Prostate gland (tissue), 2 donors: Measurements from ENCODE around the gene THBS1. TPM values are rescaled to one million over a fixed set of nuclear protein-coding genes. Genes with fewer than 3 reads are reported as not detected.

Source experiments
- DNase-seq: peaks from one replicate; pipeline ENCODE4 v3.0.0-alpha.2; 2019; ENCODE audit warnings: low spot score
- H3K27ac ChIP-seq, 2 donors: fragments of 200-600 bp; sonication (generic); 2 replicates each; pipeline ENCODE4 v1.5.1; 2017 to 2019
- H3K27me3 ChIP-seq: fragments of 200-600 bp; sonication (generic); replicated peaks from 2 replicates; pipeline ENCODE4 v1.5.1; 2019; ENCODE audit not compliant: insufficient read depth
- H3K36me3 ChIP-seq, 2 donors: fragments of 200-600 bp; sonication (generic); 1 replicate in 1 of 2; 2 replicates in 1 of 2; pipeline versions ENCODE4 v1.5.1 to v1.8.1; 2017 to 2019
- H3K4me1 ChIP-seq: fragments of 200-600 bp; sonication (generic); replicated peaks from 2 replicates; pipeline ENCODE4 v1.5.1; 2019
- H3K4me3 ChIP-seq, 2 donors: fragments of 200-600 bp; sonication (generic); 2 replicates each; pipeline ENCODE4 v1.5.1; 2017 to 2019
- H3K9me3 ChIP-seq: fragments of 200-600 bp; sonication (generic); 2 replicates; pipeline ENCODE4 v1.5.1; 2017
- CTCF ChIP-seq, 4 experiments: fragments of 200-600 bp in 2 of 4; fragments of 450-650 bp in 2 of 4; sonication (generic) in 2 of 4; IDR thresholded peaks; 1 replicate in 3 of 4; 2 replicates in 1 of 4; pipeline ENCODE4 v1.5.1; 2016 to 2019; ENCODE audit warnings: antibody characterized with exemption in 4 of 4, mild to moderate bottlenecking in 2 of 4, moderate library complexity in 2 of 4
- POLR2A ChIP-seq: fragments of 450-650 bp; IDR thresholded peaks from one replicate; pipeline ENCODE4 v1.6.1; 2016; ENCODE audit warnings: antibody characterized with exemption, mild to moderate bottlenecking
- POLR2AphosphoS5 ChIP-seq: sonication (generic); formaldehyde crosslinking; IDR thresholded peaks from one replicate; pipeline ENCODE4 v1.6.1; 2017; ENCODE audit warnings: antibody characterized with exemption
- WGBS: methylation state at CpG from one replicate; pipeline ENCODE4 v1.1.5; 2018; 5-methylcytosine and 5-hydroxymethylcytosine counted together
- intact Hi-C: fragments of 100-400 bp; cut with DNase I; formaldehyde crosslinking; loops from one replicate; pipeline ENCODE4 v1.14.2; 2022
- total RNA-seq, 2 donors: library from RNA; depleted of rRNA; stranded (reverse); fragments of >200 nt; gene quantifications; one replicate each; pipeline ENCODE4 v1.1.0, GENCODE V29; 2016

THBS1 gene
- total RNA-seq, 2 donors from 2014 or later = 50.1 to 95.7 TPM

GRCh38 chr15:39589815-39590644 is 9.2 kb downstream of the THBS1 start:
- no peak for TF ChIP-seq CTCF (IDR thresholded peaks at IDR 0.05)
- no peak for TF ChIP-seq POLR2A
- TF ChIP-seq POLR2AphosphoS5 = no peak
- H3K27ac ChIP-seq = no peak overlapping the region
- no peaks in the 10 kb centered on the region for H3K36me3 ChIP-seq
- no peak overlapping the region for H3K4me3 ChIP-seq
- DNase-seq = no peak
- 90% methylated on average over 13 of the region's 13 CpGs for WGBS
- no peaks in the 10 kb centered on the region for H3K27me3 ChIP-seq
- H3K9me3 ChIP-seq = no peaks in the 10 kb centered on the region
- intact Hi-C loops = no loop called here
- H3K4me1 ChIP-seq = no peaks in the 10 kb centered on the region

- H3K27ac ChIP-seq = no peak overlapping the region
- DNase-seq = no peak
- intact Hi-C loops = no loop called here
- WGBS = 88% methylated on average over 11 of the region's 11 CpGs
- no peaks in the 10 kb centered on the region for H3K9me3 ChIP-seq
- H3K4me1 ChIP-seq = no peaks in the 10 kb centered on the region
- no peaks in the 10 kb centered on the region for H3K36me3 ChIP-seq
- TF ChIP-seq POLR2AphosphoS5 (no peak), POLR2A (no peak), CTCF (IDR thresholded peaks at IDR 0.05) (no peak)
- no peaks in the 10 kb centered on the region for H3K27me3 ChIP-seq
- H3K4me3 ChIP-seq = no peak overlapping the region
Measured at GRCh38 chr15:39591141-39591895, 10.4 kb downstream of the THBS1 start.

- H3K27ac ChIP-seq = no peak overlapping the region
- 84% methylated on average over 2 of the region's 2 CpGs for WGBS
Measured at GRCh38 chr15:39591896-39592315, 11.0 kb downstream of the THBS1 start.

GRCh38 chr15:39592500-39592899 is 11.6 kb downstream of the THBS1 start:
- Histone ChIP-seq H3K27me3 (no peaks in the 10 kb centered on the region), H3K4me1 (no peaks in the 10 kb centered on the region), H3K9me3 (no peaks in the 10 kb centered on the region), H3K4me3 (no peak overlapping the region), H3K27ac (no peak overlapping the region), H3K36me3 (no peaks in the 10 kb centered on the region)
- no peak for TF ChIP-seq POLR2A
- TF ChIP-seq POLR2AphosphoS5 = no peak
- TF ChIP-seq CTCF (IDR thresholded peaks at IDR 0.05) = no peak
- no peak for DNase-seq
- WGBS = 89% methylated on average over 6 of the region's 6 CpGs
- intact Hi-C loops = no loop called here

More at GRCh38 chr15:39591896-39592315, 11.0 kb downstream of the THBS1 start:
- H3K9me3 ChIP-seq = no peaks in the 10 kb centered on the region
- intact Hi-C loops = no loop called here
- no peaks in the 10 kb centered on the region for H3K36me3 ChIP-seq
- H3K4me3 ChIP-seq = no peak overlapping the region
- no peak for DNase-seq
- no peak for TF ChIP-seq POLR2AphosphoS5
- TF ChIP-seq CTCF (IDR thresholded peaks at IDR 0.05) = no peak
- no peak for TF ChIP-seq POLR2A
- no peaks in the 10 kb centered on the region for H3K4me1 ChIP-seq
- no peaks in the 10 kb centered on the region for H3K27me3 ChIP-seq
